Measurements from ENCODE around the gene FAM219A. TPM values are rescaled to one million over a fixed set of nuclear protein-coding genes. Genes with fewer than 3 reads are reported as not detected.

Gene FAM219A
- total RNA-seq, 2 experiments from 2014 or later = 6.5 to 12.7 TPM

DNA sequence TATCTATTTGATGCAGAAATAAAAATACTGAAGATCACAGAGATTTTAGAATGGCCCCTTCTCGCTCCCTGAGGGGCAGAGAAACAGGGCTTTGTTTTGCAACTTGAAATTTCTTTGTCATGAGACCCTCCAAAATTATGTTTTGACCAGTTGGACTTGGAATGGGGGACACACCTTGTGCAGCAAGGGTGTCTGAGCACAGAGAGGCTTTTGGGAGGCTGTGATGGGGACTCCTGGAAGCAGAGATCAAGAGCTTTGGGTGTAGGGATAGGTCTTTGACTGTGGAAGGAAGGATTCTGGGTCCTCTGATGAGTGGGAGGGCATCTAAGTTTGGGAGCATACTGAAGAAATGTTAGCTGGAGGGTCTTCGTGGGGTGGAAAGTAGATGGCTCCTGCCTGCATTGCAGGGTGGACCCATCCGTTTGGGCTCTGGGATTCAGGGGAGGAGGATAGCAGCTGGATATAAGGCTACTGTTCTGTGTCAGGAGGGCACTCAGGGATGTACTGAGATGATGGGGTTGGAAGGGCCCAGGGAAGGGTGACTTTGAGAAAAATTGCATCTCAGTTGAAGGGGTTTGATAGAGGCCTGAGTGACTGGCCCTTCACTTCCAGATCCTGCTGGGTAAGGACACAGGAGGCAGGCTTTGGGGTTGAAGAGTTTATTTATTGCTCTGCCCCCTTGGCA, 79.9 kb downstream of the FAM219A start:
- Histone ChIP-seq H3K27ac (ENCODE audit: low read depth, low read length, poor library complexity, severe bottlenecking) (no peak overlapping the region), H3K9me3 (ENCODE audit: low read length) (no peaks in the 10 kb centered on the region), H3K4me2 (ENCODE audit: low read length) (no peak overlapping the region), H3K79me2 (ENCODE audit: insufficient read depth, low read depth, low read length) (no peaks in the 10 kb centered on the region), H4K20me1 (ENCODE audit: insufficient read depth, low read length) (no peaks in the 10 kb centered on the region), H3K9me2 (ENCODE audit: insufficient read depth, low read length) (no peaks in the 10 kb centered on the region), H3K36me3 (ENCODE audit: insufficient read depth, low read length) (no peaks in the 10 kb centered on the region), H2AFZ (ENCODE audit: low read length) (no peak overlapping the region), H3K4me1 (ENCODE audit: insufficient read depth, low read length, poor library complexity, severe bottlenecking) (peaks cover 42% of the 10 kb centered on the region), H3K4me3 (ENCODE audit: low read depth, low read length, poor library complexity, severe bottlenecking) (no peak overlapping the region)
- ChIA-PET POLR2A (interaction anchor here (1.0 to 1.3 kb wide), 2 partner anchors 46 to 233 kb away, joined by 3 to 4 read pairs; no protein-coding TSS in a partner anchor), CTCF (ENCODE audit: unreplicated experiment) (interaction anchor here (0.5 to 1.0 kb wide), 3 partner anchors 35 to 48 kb away, joined by 3 to 6 read pairs (median 3); no protein-coding TSS in a partner anchor)
- intact Hi-C loops (cut with micrococcal nuclease; ENCODE audit: unreplicated experiment) = loop anchor here (1.0 kb wide), 2 partner anchors 46 to 453 kb away; no protein-coding TSS in a partner anchor
- DNase-seq (ENCODE audit: low spot score) = no peak
- BruUV-seq (replicated peaks) = no TSS peak
- TF ChIP-seq EZH2phosphoT487 (IDR thresholded peaks at IDR 0.05; ENCODE audit: borderline replicate concordance, low read depth, low read length) = no peak
- TF ChIP-seq, protein P1, sequence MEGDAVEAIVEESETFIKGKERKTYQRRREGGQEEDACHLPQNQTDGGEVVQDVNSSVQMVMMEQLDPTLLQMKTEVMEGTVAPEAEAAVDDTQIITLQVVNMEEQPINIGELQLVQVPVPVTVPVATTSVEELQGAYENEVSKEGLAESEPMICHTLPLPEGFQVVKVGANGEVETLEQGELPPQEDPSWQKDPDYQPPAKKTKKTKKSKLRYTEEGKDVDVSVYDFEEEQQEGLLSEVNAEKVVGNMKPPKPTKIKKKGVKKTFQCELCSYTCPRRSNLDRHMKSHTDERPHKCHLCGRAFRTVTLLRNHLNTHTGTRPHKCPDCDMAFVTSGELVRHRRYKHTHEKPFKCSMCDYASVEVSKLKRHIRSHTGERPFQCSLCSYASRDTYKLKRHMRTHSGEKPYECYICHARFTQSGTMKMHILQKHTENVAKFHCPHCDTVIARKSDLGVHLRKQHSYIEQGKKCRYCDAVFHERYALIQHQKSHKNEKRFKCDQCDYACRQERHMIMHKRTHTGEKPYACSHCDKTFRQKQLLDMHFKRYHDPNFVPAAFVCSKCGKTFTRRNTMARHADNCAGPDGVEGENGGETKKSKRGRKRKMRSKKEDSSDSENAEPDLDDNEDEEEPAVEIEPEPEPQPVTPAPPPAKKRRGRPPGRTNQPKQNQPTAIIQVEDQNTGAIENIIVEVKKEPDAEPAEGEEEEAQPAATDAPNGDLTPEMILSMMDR (conservative IDR thresholded peaks at IDR 0.05; ENCODE audit: low read length) = no peak

DNA sequence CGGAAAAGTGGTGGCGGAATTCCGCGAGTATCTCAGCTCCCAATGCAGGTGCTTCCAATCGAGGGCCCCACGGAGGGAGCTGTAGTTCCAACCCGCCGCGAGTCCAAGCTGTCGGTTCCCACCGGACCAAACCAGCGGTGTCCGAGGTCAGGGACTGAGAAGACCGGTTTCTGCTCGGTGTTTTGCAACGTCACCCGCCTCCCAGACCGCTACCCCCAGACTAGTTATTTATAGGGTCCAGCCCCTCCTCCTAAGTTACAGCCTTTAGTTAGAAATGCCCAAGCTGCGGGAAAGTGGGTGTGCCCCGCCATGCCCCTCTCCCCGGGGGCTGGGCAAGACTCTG, 81.0 kb downstream of the FAM219A start:
- intact Hi-C loops (cut with micrococcal nuclease; ENCODE audit: unreplicated experiment) = no loop called here
- Histone ChIP-seq H3K79me2 (ENCODE audit: insufficient read depth, low read depth, low read length) (no peaks in the 10 kb centered on the region), H3K9me3 (ENCODE audit: low read length) (no peaks in the 10 kb centered on the region), H3K27ac (ENCODE audit: low read depth, low read length, poor library complexity, severe bottlenecking) (no peak overlapping the region), H2AFZ (ENCODE audit: low read length) (peak overlapping the region; percentile 73; the same call in 1 of the 2 replicates), H3K4me2 (ENCODE audit: low read length) (peak overlapping the region; percentile 86), H3K4me1 (ENCODE audit: insufficient read depth, low read length, poor library complexity, severe bottlenecking) (peaks cover 42% of the 10 kb centered on the region), H3K4me3 (ENCODE audit: low read depth, low read length, poor library complexity, severe bottlenecking) (peak overlapping the region; percentile 76), H3K9me2 (ENCODE audit: insufficient read depth, low read length) (no peaks in the 10 kb centered on the region), H3K36me3 (ENCODE audit: insufficient read depth, low read length) (no peaks in the 10 kb centered on the region), H4K20me1 (ENCODE audit: insufficient read depth, low read length) (no peaks in the 10 kb centered on the region)
- ChIA-PET CTCF (ENCODE audit: unreplicated experiment) (interaction anchor here (0.6 kb wide), 1 partner anchor 45 kb away, joined by 3 read pairs; no protein-coding TSS in a partner anchor), POLR2A (interaction anchor here (0.8 to 1.2 kb wide), 2 partner anchors 18 to 43 kb away, joined by 7 to 8 read pairs; no protein-coding TSS in a partner anchor)
- BruUV-seq (replicated peaks) = no TSS peak
- no peak for DNase-seq (ENCODE audit: low spot score)
- no peak for TF ChIP-seq EZH2phosphoT487 (IDR thresholded peaks at IDR 0.05; ENCODE audit: borderline replicate concordance, low read depth, low read length)
- TF ChIP-seq, protein P1 (conservative IDR thresholded peaks at IDR 0.05; ENCODE audit: low read length) = no peak
